NOMO-1 (cell line): ENCODE data around the gene CATSPER4.
A peak's percentile ranks its signal among the peaks of the same experiment; 100 is the strongest.

Source experiments
- DNase-seq, 2 experiments: peaks; one replicate each; lab custom pipeline; 2025; ENCODE audit not compliant: unreplicated experiment in 2 of 2; lab: John Stamatoyannopoulos, UW

CATSPER4 gene

DNA sequence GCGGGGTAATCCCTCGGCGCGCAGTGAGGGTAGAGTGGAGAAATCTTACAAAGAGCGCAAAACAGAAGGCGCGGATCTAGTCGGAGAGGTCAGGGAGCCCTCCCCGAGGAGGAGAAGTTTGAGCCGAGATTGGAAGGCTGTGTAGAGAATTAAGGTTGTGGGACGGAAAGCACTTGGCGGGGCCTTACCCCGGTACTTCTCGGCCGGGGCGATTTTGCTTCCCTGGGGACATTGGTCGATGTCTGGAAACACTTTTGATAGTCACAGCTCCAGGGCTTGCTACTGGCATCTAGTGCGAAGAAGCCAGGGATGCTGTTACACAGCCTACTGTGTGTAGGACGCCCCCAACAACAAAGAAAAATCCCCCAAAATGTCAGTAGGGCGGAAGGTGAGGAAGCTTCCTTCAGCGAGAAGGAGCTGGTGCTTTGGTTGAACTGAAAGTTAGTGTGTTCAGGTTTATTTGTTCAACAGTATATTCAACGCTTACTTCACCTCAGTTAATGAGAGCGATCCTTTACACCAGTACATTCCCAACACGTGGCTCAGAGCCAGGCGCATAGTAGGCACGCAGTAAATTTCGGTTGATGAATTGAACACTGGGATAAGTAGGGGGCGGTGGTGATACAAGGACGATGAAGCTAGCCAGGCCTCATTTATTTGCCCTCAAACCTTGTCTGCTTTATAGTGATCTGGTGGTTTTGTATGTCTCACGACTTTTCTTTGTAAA, 44.4 kb downstream of the CATSPER4 start:
- DNase-seq: peak in 1 of 2 experiments; percentile 42

GRCh38 chr1:26237230-26237966, 47.0 kb downstream of the CATSPER4 start:
- DNase-seq: peak in 1 of 2 experiments; percentile 60

GRCh38 chr1:26239936-26240335, 49.5 kb downstream of the CATSPER4 start:
- no peak for DNase-seq
